ENCODE measurements around the gene UBXN2A.
A peak's percentile ranks its signal among the peaks of the same experiment; 100 is the strongest.

The UBXN2A gene

GRCh38 chr2:24046930-24047702 is 106.9 kb downstream of the UBXN2A start, which contains the start of gene WDCP:
TSS of gene WDCP (minus strand) at chr2:24047391. CDS start at chr2:24039494, 7,897 bp downstream.
- peak; percentile 100 for DNase-seq (ENCODE audit: low spot score)

GRCh38 chr2:24047703-24048033 is 107.4 kb downstream of the UBXN2A start:
- no peak for DNase-seq (ENCODE audit: low spot score)

GRCh38 chr2:24048769-24049484 is 108.7 kb downstream of the UBXN2A start:
- DNase-seq (ENCODE audit: low spot score): peak; percentile 40

GRCh38 chr2:24049485-24050021 is 109.3 kb downstream of the UBXN2A start, which contains the start of gene FKBP1B:
TSS of gene FKBP1B (plus strand) at chr2:24049741. CDS start at chr2:24049850, 109 bp downstream.
- DNase-seq (ENCODE audit: low spot score): peak; percentile 80

- peak; percentile 52 for DNase-seq (ENCODE audit: low spot score)
Observed at GRCh38 chr2:24050041-24050979, 110.0 kb downstream of the UBXN2A start.

GRCh38 chr2:24051833-24052232 is 111.6 kb downstream of the UBXN2A start:
- DNase-seq (ENCODE audit: low spot score): peak; percentile 42

- DNase-seq (ENCODE audit: low spot score): no peak
Observed at GRCh38 chr2:24052951-24053350, 112.7 kb downstream of the UBXN2A start.

Data from cerebellar cortex (tissue), 1 donor.